Limb (tissue), 2 donors: ENCODE measurements around the gene GPR150.
A peak's percentile ranks its signal among the peaks of the same experiment; 100 is the strongest.

ENCODE experiments used
- DNase-seq, 2 donors: peaks; one replicate each; pipeline ENCODE4 v3.0.0-alpha.2; 2016; ENCODE audit errors: extremely low spot score in 2 of 2

Gene GPR150

GRCh38 chr5:95649842-95650620 is 30.1 kb downstream of the GPR150 start:
- DNase-seq, result no peak

- DNase-seq, result no peak
These were observed 33.0 kb downstream of the GPR150 start for GRCh38 chr5:95652849-95653248.

- DNase-seq, result no peak
These were observed 34.3 kb downstream of the GPR150 start for GRCh38 chr5:95654196-95654595.

GRCh38 chr5:95655575-95655974 is 35.7 kb downstream of the GPR150 start:
- no peak for DNase-seq

- DNase-seq, result no peak
These were observed 40.2 kb downstream of the GPR150 start for GRCh38 chr5:95660060-95660459.

- no peak for DNase-seq
These were observed 43.1 kb downstream of the GPR150 start for GRCh38 chr5:95662946-95663345.

- peak in 1 of 2 donors; percentile 61 for DNase-seq
These were observed 44.4 kb downstream of the GPR150 start for GRCh38 chr5:95664204-95664786.

- DNase-seq, result no peak
These were observed 47.3 kb downstream of the GPR150 start for GRCh38 chr5:95667061-95667618.

GRCh38 chr5:95667678-95668077 is 47.8 kb downstream of the GPR150 start:
- DNase-seq, result no peak

- no peak for DNase-seq
These were observed 48.3 kb downstream of the GPR150 start for GRCh38 chr5:95668216-95668615.

GRCh38 chr5:95668728-95669127 is 48.8 kb downstream of the GPR150 start:
- no peak for DNase-seq

- no peak for DNase-seq
These were observed 49.7 kb downstream of the GPR150 start for GRCh38 chr5:95669540-95669939.

GRCh38 chr5:95669985-95670384 is 50.1 kb downstream of the GPR150 start:
- DNase-seq, result no peak

GRCh38 chr5:95670568-95670967 is 50.7 kb downstream of the GPR150 start:
- no peak for DNase-seq
